Upper lobe of left lung (tissue), 4 donors: ENCODE data around the gene FSTL5.

Experiments used
- CTCF ChIP-seq, 6 experiments: fragments of 450-650 bp in 4 of 6; fragments of 200-600 bp in 2 of 6; sonication (generic) in 2 of 6; IDR thresholded peaks; one replicate each; pipeline ENCODE4 v1.5.1; 2016 to 2019; ENCODE audit warnings: antibody characterized with exemption in 6 of 6
- POLR2A ChIP-seq, 4 donors: fragments of 450-650 bp; IDR thresholded peaks; one replicate each; pipeline ENCODE4 v1.5.1; 2016 to 2017; ENCODE audit warnings: antibody characterized with exemption in 4 of 4, mild to moderate bottlenecking in 2 of 4

GRCh38 chr4:162209706-162210105 is 45.9 kb upstream of the FSTL5 start:
- TF ChIP-seq CTCF (IDR thresholded peaks at IDR 0.05) (no peak), POLR2A (IDR thresholded peaks at IDR 0.05) (no peak)
